Right cardiac atrium (tissue), 5 donors: Measurements from ENCODE around the gene RUFY4. TPM values are rescaled to one million over a fixed set of nuclear protein-coding genes. Genes with fewer than 3 reads are reported as not detected.
A peak's percentile ranks its signal among the peaks of the same experiment; 100 is the strongest.
"Not testable (repeated sequence)": the region's sequence is repeated elsewhere in the genome, so short reads cannot be mapped to it uniquely, and the experiment has no call there.

Experiments
- ATAC-seq, 2 donors: fragments of 200-7000 bp; cut with Tn5 transposase; one replicate each; pipeline versions ENCODE4 v1.8.0 to v1.9.1; 2020; ENCODE audit warnings: moderate library complexity in 2 of 2, mild to moderate bottlenecking in 1 of 2
- DNase-seq, 3 donors: peaks; one replicate each; pipeline ENCODE4 v3.0.0-alpha.2; 2020
- H3K27ac ChIP-seq: one replicate; pipeline ENCODE4 v1.5.1; 2013; ENCODE audit warnings: mild to moderate bottlenecking, low read length, control low read depth, moderate library complexity
- H3K27me3 ChIP-seq: one replicate; pipeline ENCODE4 v1.6.1; 2013; ENCODE audit not compliant: control insufficient read depth, insufficient read depth
- H3K4me1 ChIP-seq: one replicate; pipeline ENCODE4 v1.6.1; 2013; ENCODE audit warnings: low read length; ENCODE audit not compliant: control insufficient read depth, insufficient read depth
- H3K4me3 ChIP-seq: one replicate; pipeline ENCODE4 v1.5.1; 2013; ENCODE audit warnings: low read length, control low read depth
- H3K9me3 ChIP-seq: one replicate; pipeline ENCODE4 v1.6.1; 2013; ENCODE audit warnings: low read length; ENCODE audit not compliant: control insufficient read depth
- WGBS: extraction: QIAGEN DNeasy Blood & Tissue Kit; methylation state at CpG from one replicate; pipeline ENCODE4 v1.1.7; 2013; 5-methylcytosine and 5-hydroxymethylcytosine counted together
- intact Hi-C, 4 donors: fragments of 100-400 bp; cut with DNase I; formaldehyde crosslinking; loops; one replicate each; pipeline versions ENCODE4 v1.11.0 to v1.14.0; 2022 to 2023
- polyA plus RNA-seq: library from polyadenylated mRNA; stranded (reverse); fragments of 200-250 nt; gene quantifications from one replicate; pipeline ENCODE4 v1.2.3, GENCODE V29; 2013
- total RNA-seq, 4 donors: library from RNA; stranded (reverse); fragmentation: NEBNext Ultra II Directional; extraction: Animal tissue kit (Norgen Biotek cat#: 25700); gene quantifications; one replicate each; pipeline ENCODE4 v1.2.1, GENCODE V29; 2021
- donor health status: healthy with polysubstance abuse.
- donor health status: DM: no; HTN: yes; CAD: no.
- donor health status: DM: no; HTN: no; CAD: no.
- donor health status: DM: no; HTN: yes; CAD: no; lungs with severe emphysema.
- donor health status: DM: yes; HTN: yes; CAD: no.

The RUFY4 gene
- total and polyA plus RNA-seq, 5 donors, result not detected

- 77% methylated on average over 3 of the region's 3 CpGs for WGBS
- no peak overlapping the region for H3K27ac ChIP-seq
- intact Hi-C loops, result no loop called here
- H3K27me3 ChIP-seq, result no peaks in the 10 kb centered on the region
- DNase-seq (no peak), ATAC-seq (no peak)
- H3K4me3 ChIP-seq, result no peak overlapping the region
- H3K4me1 ChIP-seq, result no peaks in the 10 kb centered on the region
- H3K9me3 ChIP-seq, result no peaks in the 10 kb centered on the region
These were observed 22.7 kb downstream of the RUFY4 start for GRCh38 chr2:218091746-218092145.

GRCh38 chr2:218093879-218094278 is 24.8 kb downstream of the RUFY4 start:
- no peaks in the 10 kb centered on the region for H3K9me3 ChIP-seq
- no peak overlapping the region for H3K4me3 ChIP-seq
- WGBS, result 85% methylated on average over 3 of the region's 3 CpGs
- intact Hi-C loops, result no loop called here
- H3K4me1 ChIP-seq, result no peaks in the 10 kb centered on the region
- DNase-seq (no peak), ATAC-seq (no peak)
- H3K27ac ChIP-seq, result no peak overlapping the region
- no peaks in the 10 kb centered on the region for H3K27me3 ChIP-seq

DNA sequence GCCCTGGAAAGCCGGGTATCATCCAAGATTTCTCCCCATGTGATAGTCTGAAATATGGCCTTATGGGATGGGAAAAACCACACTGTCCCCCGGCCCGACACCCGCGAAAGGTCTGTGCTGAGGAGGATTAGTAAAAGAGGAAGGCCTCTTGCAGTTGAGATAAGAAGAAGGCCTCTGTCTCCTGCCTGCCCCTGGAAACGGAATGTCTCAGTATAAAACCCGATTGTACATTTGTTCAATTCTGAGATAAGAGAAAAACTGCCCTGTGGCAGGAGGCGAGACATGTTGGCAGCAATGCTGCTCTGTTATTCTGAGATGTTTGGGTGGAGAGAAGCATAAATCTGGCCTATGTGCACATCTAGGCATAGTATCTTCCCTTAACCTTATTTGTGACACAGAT is 26.8 kb downstream of the RUFY4 start:
- Histone ChIP-seq H3K27ac (no peak overlapping the region), H3K4me3 (no peak overlapping the region), H3K9me3 (no peaks in the 10 kb centered on the region), H3K4me1 (no peaks in the 10 kb centered on the region), H3K27me3 (no peaks in the 10 kb centered on the region)
- 47% methylated on average over 8 of the region's 8 CpGs for WGBS
- intact Hi-C loops, result no loop called here
- ATAC-seq (no peak), DNase-seq (no peak)

DNA sequence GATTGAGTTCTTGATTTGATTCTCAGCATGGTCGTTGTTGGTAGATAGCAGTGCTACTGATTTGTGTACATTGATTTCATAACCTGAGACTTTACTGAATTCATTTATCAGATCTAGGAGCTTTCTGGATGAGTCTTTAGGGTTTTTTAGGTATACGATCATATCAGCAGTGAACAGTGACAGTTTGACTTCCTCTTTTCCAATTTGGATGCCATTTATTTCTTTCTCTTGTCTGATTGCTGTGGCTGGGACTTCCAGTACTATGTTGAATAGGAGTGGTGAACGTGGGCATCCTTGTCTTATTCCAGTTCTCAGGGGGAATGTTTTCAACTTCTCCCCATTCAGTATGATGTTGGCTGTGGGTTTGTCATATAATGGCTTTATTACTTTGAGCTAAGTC is 28.9 kb downstream of the RUFY4 start:
- Histone ChIP-seq H3K4me1 (no peaks in the 10 kb centered on the region), H3K4me3 (no peak overlapping the region), H3K9me3 (no peaks in the 10 kb centered on the region), H3K27me3 (no peaks in the 10 kb centered on the region), H3K27ac (no peak overlapping the region)
- intact Hi-C loops, result no loop called here
- 73% methylated on average over 3 of the region's 3 CpGs for WGBS
- no peak for ATAC-seq
- no peak for DNase-seq

GRCh38 chr2:218108834-218109233 is 39.8 kb downstream of the RUFY4 start:
- H3K9me3 ChIP-seq, H3K4me3 ChIP-seq, DNase-seq, H3K4me1 ChIP-seq, intact Hi-C loops, H3K27ac ChIP-seq, ATAC-seq, H3K27me3 ChIP-seq: not testable (repeated sequence)
- 82% methylated on average over 7 of the region's 7 CpGs for WGBS

DNA sequence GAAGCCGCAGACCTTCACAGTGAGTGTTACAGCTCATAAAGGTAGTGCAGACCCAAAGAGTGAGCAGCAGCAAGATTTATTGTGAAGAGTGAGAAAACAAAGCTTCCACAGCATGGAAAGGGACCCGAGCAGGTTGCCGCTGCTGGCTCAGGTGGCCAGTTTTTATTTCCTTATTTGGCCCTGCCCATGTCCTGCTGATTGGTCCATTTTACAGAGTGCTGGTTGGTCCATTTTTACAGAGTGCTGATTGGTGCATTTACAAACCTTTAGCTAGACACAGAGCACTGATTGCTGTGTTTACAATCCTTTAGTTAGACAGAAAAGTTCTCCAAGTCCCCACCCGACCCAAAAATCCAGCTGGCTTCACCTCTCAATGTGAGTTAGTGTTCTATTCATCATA is 52.7 kb downstream of the RUFY4 start:
- ATAC-seq, H3K9me3 ChIP-seq, H3K4me1 ChIP-seq, H3K4me3 ChIP-seq, H3K27me3 ChIP-seq, H3K27ac ChIP-seq, intact Hi-C loops, DNase-seq: not testable (repeated sequence)
- 87% methylated on average over 4 of the region's 4 CpGs for WGBS

- H3K27ac ChIP-seq, ATAC-seq, H3K27me3 ChIP-seq, H3K9me3 ChIP-seq, H3K4me3 ChIP-seq, DNase-seq, H3K4me1 ChIP-seq, intact Hi-C loops: not testable (repeated sequence)
These were observed 53.2 kb downstream of the RUFY4 start for GRCh38 chr2:218122286-218122685.

DNA sequence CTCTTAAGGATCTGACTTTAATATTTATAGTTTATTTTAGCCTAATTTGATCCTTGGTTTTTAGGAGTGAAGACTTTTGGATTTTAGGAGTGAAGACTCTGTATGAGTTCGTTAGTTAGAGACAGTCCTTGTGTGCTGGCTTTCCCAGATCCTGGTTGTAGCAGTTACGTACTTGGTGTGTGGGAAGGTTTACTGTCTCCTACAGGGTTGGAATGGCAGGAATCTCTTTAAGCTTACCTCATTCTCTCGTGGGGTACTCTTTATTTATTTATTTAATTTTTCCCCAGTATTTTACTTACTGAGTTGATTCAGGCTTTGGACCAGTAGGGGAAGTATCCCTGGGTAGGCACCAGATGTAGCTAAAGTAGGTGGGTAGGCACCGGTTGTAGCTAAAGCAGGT is 54.9 kb downstream of the RUFY4 start:
- no peaks in the 10 kb centered on the region for H3K4me1 ChIP-seq
- H3K9me3 ChIP-seq, result no peaks in the 10 kb centered on the region
- intact Hi-C loops, result no loop called here
- DNase-seq (no peak), ATAC-seq (no peak)
- no peak overlapping the region for H3K4me3 ChIP-seq
- WGBS, result 81% methylated on average over 4 of the region's 4 CpGs
- no peak overlapping the region for H3K27ac ChIP-seq
- no peaks in the 10 kb centered on the region for H3K27me3 ChIP-seq

GRCh38 chr2:218125095-218125494 is 56.0 kb downstream of the RUFY4 start:
- Histone ChIP-seq H3K9me3 (no peaks in the 10 kb centered on the region), H3K27me3 (no peaks in the 10 kb centered on the region), H3K27ac (no peak overlapping the region), H3K4me1 (no peaks in the 10 kb centered on the region), H3K4me3 (no peak overlapping the region)
- ATAC-seq (peak; percentile 42 to 56), DNase-seq (no peak)
- 13% methylated on average over 4 of the region's 4 CpGs for WGBS
- intact Hi-C loops, result no loop called here

DNA sequence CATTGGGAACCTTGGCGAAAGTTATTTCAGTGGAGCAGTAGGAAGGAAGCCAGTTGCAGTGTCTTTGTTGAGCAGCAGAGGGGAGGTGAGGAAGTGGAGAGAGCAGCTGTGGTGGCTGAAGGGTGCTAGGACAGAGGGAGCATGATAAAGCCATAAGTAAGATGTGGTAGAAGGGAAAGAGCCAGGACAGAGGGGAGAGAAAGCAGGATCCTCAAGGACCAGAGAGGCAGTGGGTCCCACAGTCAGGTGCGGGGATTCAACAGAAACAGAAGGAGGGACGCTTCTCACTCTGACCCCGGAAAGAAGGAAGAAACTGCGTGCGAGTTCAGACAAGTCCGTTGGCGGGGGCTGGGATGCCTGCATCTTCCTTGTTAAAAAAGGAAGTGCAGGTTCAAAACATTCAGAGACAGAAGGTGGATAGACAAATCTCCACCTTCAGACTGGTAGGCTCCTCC is 56.6 kb downstream of the RUFY4 start, which contains the start of gene CXCR2:
TSS of gene CXCR2 (plus strand) at position 403 of the 455 bp plus-strand sequence. CDS start 8,774 bp downstream, outside the sequence.
- no peaks in the 10 kb centered on the region for H3K4me1 ChIP-seq
- H3K27ac ChIP-seq, result no peak within 1 kb of the TSS
- intact Hi-C loops, result no loop called here
- peak in 2 of 3 donors; percentile 23 to 58 for DNase-seq
- ATAC-seq, result peak; percentile 32 to 48
- WGBS, result 49% methylated on average over 8 of the region's 8 CpGs
- H3K27me3 ChIP-seq, result no peaks in the 10 kb centered on the region
- H3K4me3 ChIP-seq, result no peak within 1 kb of the TSS
- no peaks in the 10 kb centered on the region for H3K9me3 ChIP-seq

GRCh38 chr2:218127929-218128455 is 58.9 kb downstream of the RUFY4 start:
- no peak overlapping the region for H3K4me3 ChIP-seq
- DNase-seq (no peak), ATAC-seq (no peak)
- no peaks in the 10 kb centered on the region for H3K9me3 ChIP-seq
- H3K27me3 ChIP-seq, result no peaks in the 10 kb centered on the region
- no peaks in the 10 kb centered on the region for H3K4me1 ChIP-seq
- WGBS, result 79% methylated on average over 3 of the region's 3 CpGs
- H3K27ac ChIP-seq, result no peak overlapping the region
- intact Hi-C loops, result no loop called here
